Right atrium auricular region (tissue), 2 donors: ENCODE results near the gene NELFB. TPM values are rescaled to one million over a fixed set of nuclear protein-coding genes. Genes with fewer than 3 reads are reported as not detected.
A peak's percentile ranks its signal among the peaks of the same experiment; 100 is the strongest.

Experiments
- DNase-seq: peaks from one replicate; pipeline ENCODE4 v3.0.0-alpha.2; 2019; ENCODE audit warnings: low spot score
- H3K27ac ChIP-seq, 2 donors: fragments of 200-600 bp; sonication (generic); 1 replicate in 1 of 2; 2 replicates in 1 of 2; pipeline ENCODE4 v1.5.1; 2016 to 2019
- H3K27me3 ChIP-seq, 2 donors: fragments of 200-600 bp; sonication (generic); one replicate each; pipeline versions ENCODE4 v1.5.1 to v1.6.0; 2017 to 2019
- H3K36me3 ChIP-seq: fragments of 200-600 bp; sonication (generic); one replicate; pipeline ENCODE4 v1.5.1; 2016
- H3K4me1 ChIP-seq, 2 donors: fragments of 200-600 bp; sonication (generic); one replicate each; pipeline versions ENCODE4 v1.5.1 to v1.6.0; 2017 to 2019
- H3K4me3 ChIP-seq, 2 donors: fragments of 200-600 bp; sonication (generic); 1 replicate in 1 of 2; 2 replicates in 1 of 2; pipeline ENCODE4 v1.5.1; 2017 to 2019; ENCODE audit warnings: mild to moderate bottlenecking in 1 of 2, moderate library complexity in 1 of 2
- H3K9me3 ChIP-seq, 2 donors: fragments of 200-600 bp; sonication (generic); one replicate each; pipeline ENCODE4 v1.5.1; 2019
- CTCF ChIP-seq, 2 donors: fragments of 200-600 bp; sonication (generic); IDR thresholded peaks; one replicate each; pipeline ENCODE4 v1.5.1; 2019; ENCODE audit warnings: antibody characterized with exemption in 2 of 2
- total RNA-seq, 2 donors: library from RNA; depleted of rRNA; stranded (reverse); fragments of >200 nt; gene quantifications; one replicate each; pipeline ENCODE4 v1.1.0, GENCODE V29; 2016

NELFB gene
- total RNA-seq, 2 donors from 2014 or later, result 30.0 to 38.0 TPM

- no peak overlapping the region for H3K27ac ChIP-seq
- no peak for TF ChIP-seq CTCF (IDR thresholded peaks at IDR 0.05)
- no peaks in the 10 kb centered on the region for H3K27me3 ChIP-seq
Observed at GRCh38 chr9:137311171-137311985, 56.3 kb downstream of the NELFB start.

GRCh38 chr9:137311986-137312851 lies 57.1 kb downstream of the NELFB start:
- Histone ChIP-seq H3K4me3 (no peak overlapping the region), H3K27ac (no peak overlapping the region), H3K4me1 (peaks cover 0 to 43% of the 10 kb centered on the region in 2 donors), H3K36me3 (no peaks in the 10 kb centered on the region), H3K9me3 (no peaks in the 10 kb centered on the region), H3K27me3 (no peaks in the 10 kb centered on the region)
- DNase-seq, result no peak
- TF ChIP-seq CTCF (IDR thresholded peaks at IDR 0.05), result no peak

More at GRCh38 chr9:137311171-137311985, 56.3 kb downstream of the NELFB start:
- DNase-seq, result no peak
- H3K9me3 ChIP-seq, result no peaks in the 10 kb centered on the region
- H3K36me3 ChIP-seq, result no peaks in the 10 kb centered on the region
- no peak overlapping the region for H3K4me3 ChIP-seq
- H3K4me1 ChIP-seq, result peaks cover 0 to 45% of the 10 kb centered on the region in 2 donors

GRCh38 chr9:137312852-137313325 lies 57.8 kb downstream of the NELFB start:
- no peak for DNase-seq
- Histone ChIP-seq H3K27ac (no peak overlapping the region), H3K27me3 (no peaks in the 10 kb centered on the region), H3K9me3 (no peaks in the 10 kb centered on the region), H3K4me1 (peaks cover 0 to 37% of the 10 kb centered on the region in 2 donors), H3K36me3 (no peaks in the 10 kb centered on the region), H3K4me3 (no peak overlapping the region)
- no peak for TF ChIP-seq CTCF (IDR thresholded peaks at IDR 0.05)

- H3K36me3 ChIP-seq, result no peaks in the 10 kb centered on the region
- no peak overlapping the region for H3K4me3 ChIP-seq
- no peak for DNase-seq
- peaks cover 0 to 37% of the 10 kb centered on the region in 2 donors for H3K4me1 ChIP-seq
- no peaks in the 10 kb centered on the region for H3K27me3 ChIP-seq
- H3K9me3 ChIP-seq, result no peaks in the 10 kb centered on the region
- no peak for TF ChIP-seq CTCF (IDR thresholded peaks at IDR 0.05)
- H3K27ac ChIP-seq, result peak overlapping the region in 1 of 2 donors; percentile 66
Observed at GRCh38 chr9:137313326-137313936, 58.3 kb downstream of the NELFB start.

- Histone ChIP-seq H3K36me3 (no peaks in the 10 kb centered on the region), H3K4me3 (no peak overlapping the region), H3K27me3 (no peaks in the 10 kb centered on the region), H3K9me3 (no peaks in the 10 kb centered on the region), H3K4me1 (peaks cover 0 to 43% of the 10 kb centered on the region in 2 donors), H3K27ac (peak overlapping the region in 1 of 2 donors; percentile 66)
- TF ChIP-seq CTCF (IDR thresholded peaks at IDR 0.05), result peak in 1 of 2 donors; percentile 54
- no peak for DNase-seq
Observed at GRCh38 chr9:137313956-137314560, 58.9 kb downstream of the NELFB start.
